ENCODE data around the gene KIRREL1.

Gene KIRREL1

DNA sequence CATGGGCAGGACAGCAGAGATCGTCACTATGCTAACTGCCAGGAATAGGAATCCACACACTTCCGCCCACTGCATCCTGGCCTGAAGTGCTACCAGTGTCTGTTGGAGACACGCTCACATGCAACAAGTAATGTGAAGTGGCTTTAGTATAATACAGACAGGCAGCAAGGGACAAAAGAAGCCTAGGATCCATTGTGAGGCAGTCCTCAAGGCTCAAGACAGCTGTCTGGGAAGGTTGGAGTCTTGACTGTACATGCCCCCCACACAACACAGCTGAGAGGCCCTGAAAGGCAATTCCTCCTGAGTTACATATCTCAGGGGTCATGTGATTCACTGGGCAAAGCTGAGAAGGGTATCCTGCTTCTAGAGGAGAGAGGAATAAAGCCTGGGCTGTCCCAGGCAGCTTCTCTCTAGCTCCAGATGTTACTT lies 147.3 kb downstream of the KIRREL1 start:
- no peak overlapping the region for H3K4me3 ChIP-seq (ENCODE audit: low read length)
- no peaks in the 10 kb centered on the region for H3K36me3 ChIP-seq (ENCODE audit: control insufficient read depth, low read length)
- H3K9me3 ChIP-seq (ENCODE audit: control insufficient read depth, insufficient read depth, low read length) = no peaks in the 10 kb centered on the region; the same call in 1 of the 2 replicates
- H3K27ac ChIP-seq (ENCODE audit: low read depth, low read length) = no peak overlapping the region
- no peaks in the 10 kb centered on the region; the same call in 1 of the 2 replicates for H3K9me2 ChIP-seq (replicated peaks; ENCODE audit: control insufficient read depth, low read length)
- no peak overlapping the region for H3K4me2 ChIP-seq (ENCODE audit: low read length)
- no peaks in the 10 kb centered on the region for H3F3A ChIP-seq (ENCODE audit: control insufficient read depth, insufficient read depth)
- TF ChIP-seq, protein P1, sequence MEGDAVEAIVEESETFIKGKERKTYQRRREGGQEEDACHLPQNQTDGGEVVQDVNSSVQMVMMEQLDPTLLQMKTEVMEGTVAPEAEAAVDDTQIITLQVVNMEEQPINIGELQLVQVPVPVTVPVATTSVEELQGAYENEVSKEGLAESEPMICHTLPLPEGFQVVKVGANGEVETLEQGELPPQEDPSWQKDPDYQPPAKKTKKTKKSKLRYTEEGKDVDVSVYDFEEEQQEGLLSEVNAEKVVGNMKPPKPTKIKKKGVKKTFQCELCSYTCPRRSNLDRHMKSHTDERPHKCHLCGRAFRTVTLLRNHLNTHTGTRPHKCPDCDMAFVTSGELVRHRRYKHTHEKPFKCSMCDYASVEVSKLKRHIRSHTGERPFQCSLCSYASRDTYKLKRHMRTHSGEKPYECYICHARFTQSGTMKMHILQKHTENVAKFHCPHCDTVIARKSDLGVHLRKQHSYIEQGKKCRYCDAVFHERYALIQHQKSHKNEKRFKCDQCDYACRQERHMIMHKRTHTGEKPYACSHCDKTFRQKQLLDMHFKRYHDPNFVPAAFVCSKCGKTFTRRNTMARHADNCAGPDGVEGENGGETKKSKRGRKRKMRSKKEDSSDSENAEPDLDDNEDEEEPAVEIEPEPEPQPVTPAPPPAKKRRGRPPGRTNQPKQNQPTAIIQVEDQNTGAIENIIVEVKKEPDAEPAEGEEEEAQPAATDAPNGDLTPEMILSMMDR (IDR thresholded peaks at IDR 0.05; ENCODE audit: low read depth, low read length, poor library complexity, severe bottlenecking) = no peak
- TF ChIP-seq EZH2phosphoT487 (IDR thresholded peaks at IDR 0.05; ENCODE audit: borderline replicate concordance, low read length) = no peak
- no peaks in the 10 kb centered on the region for H4K20me1 ChIP-seq (ENCODE audit: control insufficient read depth, insufficient read depth, low read depth, low read length)
- H3K79me2 ChIP-seq (ENCODE audit: control insufficient read depth, low read length) = no peaks in the 10 kb centered on the region
- no peaks in the 10 kb centered on the region for H3K27me3 ChIP-seq (ENCODE audit: control insufficient read depth, low read length)
- H3K4me1 ChIP-seq (ENCODE audit: control insufficient read depth, low read length) = no peaks in the 10 kb centered on the region

- TF ChIP-seq EZH2phosphoT487 (IDR thresholded peaks at IDR 0.05; ENCODE audit: borderline replicate concordance, low read length) = no peak
- TF ChIP-seq, protein P1 (IDR thresholded peaks at IDR 0.05; ENCODE audit: low read depth, low read length, poor library complexity, severe bottlenecking) = no peak
- H3F3A ChIP-seq (ENCODE audit: control insufficient read depth, insufficient read depth) = peaks cover 10% of the 10 kb centered on the region
Measured at GRCh38 chr1:158145173-158145719, 151.8 kb downstream of the KIRREL1 start.

DNA sequence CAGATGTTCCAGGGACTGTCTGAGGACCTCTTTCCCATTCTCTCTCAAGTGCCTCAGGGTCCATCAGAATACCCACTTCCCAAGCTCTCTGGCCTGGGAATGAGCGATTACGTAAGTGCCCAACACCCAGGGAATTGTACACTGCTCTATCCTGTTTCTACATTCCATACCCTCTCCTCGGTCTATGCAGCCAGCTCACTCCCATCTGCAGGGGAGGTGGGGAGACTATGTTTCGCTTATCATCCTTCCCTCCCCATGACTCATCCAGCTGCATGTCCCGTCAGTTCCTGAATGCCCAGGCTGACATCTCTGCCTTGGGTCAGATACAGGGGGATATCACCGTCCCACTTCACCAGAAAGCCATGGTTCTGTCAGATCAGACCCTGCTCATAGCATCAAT lies 152.7 kb downstream of the KIRREL1 start:
- no peaks in the 10 kb centered on the region for H3K27me3 ChIP-seq (ENCODE audit: control insufficient read depth, low read length)

More at GRCh38 chr1:158145173-158145719, 151.8 kb downstream of the KIRREL1 start:
- no peaks in the 10 kb centered on the region for H3K27me3 ChIP-seq (ENCODE audit: control insufficient read depth, low read length)
- H3K9me2 ChIP-seq (replicated peaks; ENCODE audit: control insufficient read depth, low read length) = no peaks in the 10 kb centered on the region; the same call in 1 of the 2 replicates
- no peak overlapping the region for H3K27ac ChIP-seq (ENCODE audit: low read depth, low read length)
- H3K4me2 ChIP-seq (ENCODE audit: low read length) = no peak overlapping the region
- H3K36me3 ChIP-seq (ENCODE audit: control insufficient read depth, low read length) = no peaks in the 10 kb centered on the region
- H3K9me3 ChIP-seq (ENCODE audit: control insufficient read depth, insufficient read depth, low read length) = peaks cover 10% of the 10 kb centered on the region; the same call in 1 of the 2 replicates
- no peak overlapping the region for H3K4me3 ChIP-seq (ENCODE audit: low read length)
- peaks cover 21% of the 10 kb centered on the region for H3K4me1 ChIP-seq (ENCODE audit: control insufficient read depth, low read length)
- no peaks in the 10 kb centered on the region for H4K20me1 ChIP-seq (ENCODE audit: control insufficient read depth, insufficient read depth, low read depth, low read length)
- no peaks in the 10 kb centered on the region for H3K79me2 ChIP-seq (ENCODE audit: control insufficient read depth, low read length)

More for the DNA sequence above, 152.7 kb downstream of the KIRREL1 start:
- Histone ChIP-seq H3K4me2 (ENCODE audit: low read length) (no peak overlapping the region), H4K20me1 (ENCODE audit: control insufficient read depth, insufficient read depth, low read depth, low read length) (no peaks in the 10 kb centered on the region), H3K9me2 (replicated peaks; ENCODE audit: control insufficient read depth, low read length) (no peaks in the 10 kb centered on the region; the same call in 1 of the 2 replicates), H3F3A (ENCODE audit: control insufficient read depth, insufficient read depth) (peaks cover 10% of the 10 kb centered on the region), H3K79me2 (ENCODE audit: control insufficient read depth, low read length) (no peaks in the 10 kb centered on the region), H3K27ac (ENCODE audit: low read depth, low read length) (no peak overlapping the region), H3K9me3 (ENCODE audit: control insufficient read depth, insufficient read depth, low read length) (peaks cover 10% of the 10 kb centered on the region; the same call in 1 of the 2 replicates), H3K4me3 (ENCODE audit: low read length) (no peak overlapping the region), H3K4me1 (ENCODE audit: control insufficient read depth, low read length) (peaks cover 30% of the 10 kb centered on the region), H3K36me3 (ENCODE audit: control insufficient read depth, low read length) (no peaks in the 10 kb centered on the region)
- no peak for TF ChIP-seq EZH2phosphoT487 (IDR thresholded peaks at IDR 0.05; ENCODE audit: borderline replicate concordance, low read length)
- TF ChIP-seq, protein P1 (IDR thresholded peaks at IDR 0.05; ENCODE audit: low read depth, low read length, poor library complexity, severe bottlenecking) = no peak
